Measurements from ENCODE around the gene MSMP.
A peak's percentile ranks its signal among the peaks of the same experiment; 100 is the strongest.

Gene MSMP

GRCh38 chr9:35732800-35733541 is 21.1 kb downstream of the MSMP start:
- DNase-seq (ENCODE audit: low read depth), result peak; percentile 60
- TF ChIP-seq CTCF (conservative IDR thresholded peaks at IDR 0.05; ENCODE audit: control insufficient read depth, insufficient read depth, low read depth, low read length), result no peak
- peak overlapping the region; percentile 98 for H3K4me3 ChIP-seq (ENCODE audit: control insufficient read depth, low read depth, low read length)

- peak within 1 kb of the TSS; percentile 98 for H3K4me3 ChIP-seq (ENCODE audit: control insufficient read depth, low read depth, low read length)
- TF ChIP-seq CTCF (conservative IDR thresholded peaks at IDR 0.05; ENCODE audit: control insufficient read depth, insufficient read depth, low read depth, low read length), result no peak
- peak; percentile 99 for DNase-seq (ENCODE audit: low read depth)
Observed at GRCh38 chr9:35732185-35732799, 21.8 kb downstream of the MSMP start, which contains the start of the genes CREB3 and TLN1. CREB3 (plus strand) TSS chr9:35732666; CDS start chr9:35732773, 107 bp downstream. TLN1 (minus strand) TSS chr9:35732195; CDS start chr9:35725694, 6,501 bp downstream.

DNA sequence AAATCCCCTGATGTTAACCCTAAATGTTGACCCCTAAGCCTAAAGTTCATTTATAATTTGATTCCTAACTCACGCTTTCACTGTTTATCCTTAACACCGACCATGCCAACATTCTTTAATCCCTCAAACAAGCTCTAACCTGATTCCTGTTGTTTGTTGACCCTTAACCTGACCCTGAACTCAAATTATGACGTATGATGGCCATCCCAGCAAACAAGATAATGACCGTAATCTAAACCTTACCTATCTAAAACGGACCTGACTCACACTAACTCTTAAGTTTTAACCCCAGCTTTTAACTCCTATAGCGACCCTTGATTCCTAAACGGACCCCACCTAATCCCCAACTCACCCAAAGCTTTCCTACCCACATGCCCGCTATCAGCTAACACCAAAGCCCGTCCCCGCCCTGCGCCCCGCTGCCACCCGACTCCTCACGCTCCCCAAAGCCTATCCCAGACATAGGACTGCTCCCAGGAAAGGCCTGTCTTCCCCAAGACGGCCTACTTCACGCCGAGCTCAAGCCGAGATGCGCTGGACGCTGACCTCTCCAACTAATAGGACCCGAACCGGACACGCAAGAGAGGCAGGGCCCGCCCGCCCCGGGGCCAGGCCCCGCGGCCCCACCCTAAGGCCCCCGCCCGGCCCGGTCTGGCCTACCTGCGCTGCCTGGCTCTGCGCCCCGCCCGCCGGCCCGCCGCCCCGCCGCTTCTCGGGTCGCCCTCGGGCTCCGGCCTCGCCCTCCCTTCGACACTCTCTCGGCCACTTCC is 22.5 kb downstream of the MSMP start:
- no peak for DNase-seq (ENCODE audit: low read depth)
- TF ChIP-seq CTCF (conservative IDR thresholded peaks at IDR 0.05; ENCODE audit: control insufficient read depth, insufficient read depth, low read depth, low read length), result no peak
- H3K4me3 ChIP-seq (ENCODE audit: control insufficient read depth, low read depth, low read length), result peak overlapping the region; percentile 98

- H3K4me3 ChIP-seq (ENCODE audit: control insufficient read depth, low read depth, low read length), result peak overlapping the region; percentile 98
- no peak for TF ChIP-seq CTCF (conservative IDR thresholded peaks at IDR 0.05; ENCODE audit: control insufficient read depth, insufficient read depth, low read depth, low read length)
- no peak for DNase-seq (ENCODE audit: low read depth)
Observed at GRCh38 chr9:35730486-35730854, 23.6 kb downstream of the MSMP start.

DNA sequence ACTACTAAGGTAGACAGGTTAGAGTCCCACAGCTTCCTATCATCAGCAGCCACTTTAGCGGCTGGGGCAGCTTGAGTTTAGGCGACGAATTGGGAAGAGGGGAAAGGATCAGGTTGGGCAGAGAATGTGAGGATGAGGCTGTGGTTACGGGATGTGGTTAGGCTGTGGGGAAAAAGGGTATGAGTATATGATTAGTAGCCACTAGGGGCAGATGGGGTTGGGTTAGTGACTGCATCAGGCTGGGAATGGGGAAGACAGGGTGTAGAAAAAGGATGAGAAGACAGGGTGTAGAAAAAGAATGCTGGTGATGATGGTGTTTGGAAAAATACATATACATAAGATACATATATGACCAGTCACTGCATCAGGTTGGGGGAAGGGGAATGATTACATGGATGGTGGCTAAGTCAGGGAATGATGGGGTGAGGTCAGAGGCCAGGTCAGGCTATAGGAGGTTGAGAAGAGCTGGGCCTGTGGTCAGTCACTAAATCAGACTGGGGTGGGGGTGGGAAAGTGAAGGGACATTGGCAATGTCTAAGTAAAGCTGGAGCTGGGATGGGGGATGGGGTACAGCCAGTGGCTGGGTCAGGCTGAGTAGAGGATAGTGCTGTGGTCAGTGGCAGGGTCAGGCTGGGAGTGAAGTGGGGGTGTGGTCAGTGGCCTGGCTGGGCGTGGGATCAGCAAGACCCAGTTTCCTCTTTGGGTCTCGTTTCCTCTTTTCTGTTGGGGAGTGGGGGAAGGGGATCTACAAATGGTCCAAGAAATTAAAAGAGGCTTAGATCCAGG is 24.2 kb downstream of the MSMP start:
- peak; percentile 75 for TF ChIP-seq CTCF (conservative IDR thresholded peaks at IDR 0.05; ENCODE audit: control insufficient read depth, insufficient read depth, low read depth, low read length)
- peak; percentile 92 for DNase-seq (ENCODE audit: low read depth)
- peak overlapping the region; percentile 98 for H3K4me3 ChIP-seq (ENCODE audit: control insufficient read depth, low read depth, low read length)

DNA sequence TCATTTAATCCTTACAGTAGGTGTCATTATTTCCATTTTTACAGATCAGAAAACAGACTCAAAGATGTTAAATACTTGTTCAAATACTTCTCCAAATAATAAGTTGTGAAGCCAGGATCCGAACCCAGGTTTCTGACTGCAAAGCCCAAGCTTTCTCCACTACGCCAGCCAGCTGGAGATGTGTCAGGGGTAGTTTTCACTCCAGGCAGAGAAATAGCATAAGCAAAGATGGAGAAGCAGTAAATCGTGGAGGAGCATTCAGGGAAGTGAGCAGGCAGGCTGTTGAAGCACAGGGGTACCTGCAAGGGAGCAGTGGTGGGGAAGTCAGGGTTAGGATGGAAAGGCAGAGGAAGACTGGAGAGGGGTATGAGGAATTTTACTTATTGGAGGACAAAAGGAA is 25.0 kb downstream of the MSMP start:
- no peak for DNase-seq (ENCODE audit: low read depth)
- TF ChIP-seq CTCF (conservative IDR thresholded peaks at IDR 0.05; ENCODE audit: control insufficient read depth, insufficient read depth, low read depth, low read length), result no peak
- peak overlapping the region; percentile 98 for H3K4me3 ChIP-seq (ENCODE audit: control insufficient read depth, low read depth, low read length)
